GM19238 (cell line): ENCODE measurements around the gene LPIN2.
"Not testable (repeated sequence)": the region's sequence is repeated elsewhere in the genome, so short reads cannot be mapped to it uniquely, and the experiment has no call there.

ENCODE experiments used
- DNase-seq: peaks from one replicate; pipeline ENCODE4 v3.0.0; 2011; ENCODE audit warnings: low spot score; ENCODE audit not compliant: insufficient read length

The LPIN2 gene

DNA sequence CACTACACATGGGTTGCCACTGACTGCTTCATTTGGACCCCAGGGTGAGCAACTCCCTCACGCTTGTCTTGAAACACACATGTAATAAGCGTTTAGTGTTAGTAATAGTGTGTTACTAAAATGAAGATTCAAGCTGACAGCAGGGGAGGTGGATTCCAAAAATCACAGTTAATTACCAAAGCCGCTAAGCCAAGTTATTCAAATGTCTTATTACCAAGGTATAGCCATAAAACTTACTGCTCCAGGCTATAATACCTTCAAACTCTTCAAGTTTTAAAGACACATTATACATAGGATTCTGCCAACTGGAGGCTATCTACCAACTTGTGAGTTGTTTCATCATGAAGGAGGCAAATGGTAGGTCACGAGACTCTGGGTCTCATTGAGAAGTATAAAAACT is 2.9 kb downstream of the LPIN2 start:
- DNase-seq = no peak

DNA sequence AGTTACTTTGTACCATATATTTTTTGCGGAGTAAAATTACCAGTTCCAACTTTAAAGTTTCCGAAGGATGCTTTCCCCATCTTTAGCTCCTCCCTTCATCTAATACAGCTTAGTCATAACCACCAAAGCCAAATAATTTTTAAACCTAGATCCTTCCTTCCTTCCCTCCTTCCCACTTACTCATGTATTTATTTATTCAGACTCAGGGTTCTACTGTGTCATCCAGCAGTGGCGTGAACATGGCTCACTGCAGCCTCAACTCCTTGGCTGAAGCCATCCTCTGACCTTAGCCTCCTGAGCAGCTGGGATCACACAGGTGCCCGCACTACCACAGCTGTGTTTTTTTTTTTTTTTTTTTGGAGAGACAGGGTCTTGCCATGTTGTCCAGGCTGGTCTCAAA is 4.4 kb downstream of the LPIN2 start:
- no peak for DNase-seq

DNA sequence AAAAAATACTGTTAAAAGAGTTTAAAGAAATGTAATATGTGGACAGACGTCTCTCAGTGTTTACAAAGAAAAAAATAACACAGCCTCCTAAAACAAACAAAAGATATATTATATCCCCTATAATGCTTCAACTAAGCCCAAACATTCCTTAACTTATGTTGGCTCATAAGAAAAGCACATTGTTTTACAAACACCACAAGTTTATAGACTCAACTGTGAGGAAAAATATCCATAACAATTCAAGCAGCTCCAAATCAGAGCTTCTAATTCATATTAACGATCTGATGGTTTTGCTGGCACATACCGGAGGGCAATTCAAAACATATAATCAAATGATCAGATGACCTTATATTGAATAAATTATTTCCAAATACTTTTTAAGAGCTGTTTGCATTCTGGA is 5.5 kb downstream of the LPIN2 start:
- no peak for DNase-seq

DNA sequence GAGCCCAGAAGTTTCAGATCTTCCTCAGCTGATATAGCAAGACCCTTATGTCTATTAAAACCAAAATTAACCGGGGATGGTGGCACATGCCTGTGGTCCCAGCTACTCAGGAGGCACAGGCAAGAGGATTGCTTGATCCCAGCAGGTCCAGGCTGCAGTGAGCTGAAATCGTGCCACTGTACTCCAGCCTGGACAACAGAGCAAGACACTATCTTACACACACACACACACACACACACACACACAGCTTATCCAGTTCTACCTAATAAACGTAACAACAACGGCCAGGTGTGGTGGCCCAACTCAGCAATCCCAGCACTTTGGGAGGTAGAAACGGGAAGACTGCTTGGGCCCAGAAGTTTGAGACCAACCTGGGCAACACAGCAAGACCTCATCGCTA is 7.5 kb downstream of the LPIN2 start:
- no peak for DNase-seq

DNA sequence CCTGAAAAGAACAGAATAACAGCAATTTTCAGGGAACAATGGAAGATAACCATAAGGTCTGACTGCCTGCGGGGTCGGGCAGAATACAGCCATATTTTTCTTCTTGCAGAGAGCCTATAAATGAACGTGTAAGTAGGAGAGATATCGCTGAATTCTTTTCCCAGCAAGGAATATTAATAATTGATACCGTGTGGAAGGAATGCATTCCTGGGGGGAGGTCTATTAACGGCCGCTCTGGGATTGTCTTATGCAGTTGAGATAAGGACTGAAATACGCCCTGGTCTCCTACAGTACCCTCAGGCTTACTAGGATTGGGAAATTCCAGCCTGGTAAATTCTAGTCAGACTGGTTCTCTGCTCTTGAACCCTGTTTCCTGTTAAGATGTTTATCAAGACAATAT is 9.2 kb downstream of the LPIN2 start:
- DNase-seq = not testable (repeated sequence)

DNA sequence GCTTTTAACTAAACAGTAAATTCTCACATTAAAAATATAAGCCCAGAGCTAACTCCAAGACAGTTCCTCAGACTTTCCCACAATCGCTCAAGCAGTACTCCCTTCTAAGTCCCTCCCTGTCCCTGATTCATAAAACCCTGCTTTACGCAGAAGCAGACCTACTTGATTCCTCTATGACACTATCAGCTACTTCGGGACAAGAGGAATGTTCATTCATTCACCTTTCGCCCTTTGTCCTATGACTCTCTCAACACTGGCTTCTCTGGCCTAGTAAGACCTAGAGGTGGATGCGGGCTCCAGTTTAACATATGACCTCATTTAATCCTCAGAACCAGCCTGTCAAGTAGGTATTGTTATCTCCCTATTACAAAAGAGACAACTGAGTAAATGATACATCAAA is 10.2 kb downstream of the LPIN2 start:
- DNase-seq = no peak

DNA sequence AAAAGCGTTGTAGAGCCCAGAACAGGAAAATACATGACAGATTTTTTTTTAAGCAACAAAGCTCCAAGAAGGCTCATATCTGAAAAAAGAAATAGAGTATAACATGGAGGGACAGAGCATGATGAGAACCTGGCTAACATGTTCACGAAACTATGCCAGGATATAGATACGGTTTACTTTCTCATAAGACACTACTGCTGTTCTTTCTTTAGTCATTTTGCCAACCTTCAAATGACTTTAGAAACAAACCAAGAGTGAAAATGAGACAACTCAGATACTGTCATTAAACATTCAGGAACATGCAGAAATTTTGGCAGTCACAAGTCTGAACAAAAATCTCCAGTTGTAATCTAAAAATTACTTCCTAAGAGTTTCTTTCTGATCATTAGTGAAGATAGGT is 14.3 kb downstream of the LPIN2 start:
- no peak for DNase-seq

DNA sequence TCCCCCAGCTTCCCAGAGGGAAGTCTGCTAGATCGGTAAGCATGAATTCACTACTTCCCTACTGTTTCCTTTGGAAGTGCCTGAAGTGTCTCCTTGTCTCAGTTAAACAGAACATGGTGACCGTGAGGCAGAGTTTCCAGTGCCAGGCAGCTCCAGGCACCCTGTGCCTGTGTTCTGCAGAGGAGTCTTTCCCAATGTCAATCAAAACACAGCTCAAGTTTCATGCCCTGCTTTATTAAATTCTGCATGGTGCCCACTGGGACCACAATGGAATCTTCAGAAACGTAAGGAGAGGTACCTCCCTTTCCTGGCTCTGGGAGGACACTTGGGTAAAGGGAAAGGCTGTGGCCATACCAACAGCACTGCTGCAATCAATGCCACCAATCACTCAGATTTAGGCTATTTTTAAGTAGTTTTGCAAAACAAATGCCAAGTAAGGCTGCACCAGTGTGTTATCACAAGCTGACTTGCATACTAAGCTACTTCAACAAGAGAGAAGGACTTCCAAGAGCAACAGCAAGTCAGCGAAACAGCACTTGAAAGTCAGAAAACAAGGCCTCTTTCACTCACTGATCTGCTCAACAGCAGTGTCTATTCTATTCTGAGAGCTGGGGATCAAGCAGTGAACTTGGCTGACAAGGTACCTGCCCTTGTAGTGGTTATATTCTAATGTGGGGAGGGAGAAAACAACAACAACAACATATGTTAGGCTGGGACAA is 14.9 kb downstream of the LPIN2 start:
- no peak for DNase-seq

DNA sequence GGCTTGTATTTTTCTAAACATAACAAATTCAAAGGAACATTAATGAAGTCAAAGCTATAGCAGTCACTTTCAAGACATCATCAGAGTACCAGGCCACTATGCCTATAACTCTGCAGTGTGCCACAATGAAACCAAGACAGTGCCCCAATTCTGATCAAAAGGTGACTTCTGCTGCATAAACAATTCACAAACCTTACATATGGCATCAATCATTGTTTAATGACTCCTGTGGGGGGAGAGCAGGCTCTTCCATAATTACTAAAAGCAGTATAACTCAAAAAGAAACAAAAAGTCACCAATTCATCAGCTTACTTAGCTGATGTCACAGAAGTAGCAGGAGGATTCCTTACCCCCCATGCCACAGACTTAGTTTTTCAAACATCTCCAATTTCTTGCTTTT is 15.5 kb downstream of the LPIN2 start:
- DNase-seq = no peak

DNA sequence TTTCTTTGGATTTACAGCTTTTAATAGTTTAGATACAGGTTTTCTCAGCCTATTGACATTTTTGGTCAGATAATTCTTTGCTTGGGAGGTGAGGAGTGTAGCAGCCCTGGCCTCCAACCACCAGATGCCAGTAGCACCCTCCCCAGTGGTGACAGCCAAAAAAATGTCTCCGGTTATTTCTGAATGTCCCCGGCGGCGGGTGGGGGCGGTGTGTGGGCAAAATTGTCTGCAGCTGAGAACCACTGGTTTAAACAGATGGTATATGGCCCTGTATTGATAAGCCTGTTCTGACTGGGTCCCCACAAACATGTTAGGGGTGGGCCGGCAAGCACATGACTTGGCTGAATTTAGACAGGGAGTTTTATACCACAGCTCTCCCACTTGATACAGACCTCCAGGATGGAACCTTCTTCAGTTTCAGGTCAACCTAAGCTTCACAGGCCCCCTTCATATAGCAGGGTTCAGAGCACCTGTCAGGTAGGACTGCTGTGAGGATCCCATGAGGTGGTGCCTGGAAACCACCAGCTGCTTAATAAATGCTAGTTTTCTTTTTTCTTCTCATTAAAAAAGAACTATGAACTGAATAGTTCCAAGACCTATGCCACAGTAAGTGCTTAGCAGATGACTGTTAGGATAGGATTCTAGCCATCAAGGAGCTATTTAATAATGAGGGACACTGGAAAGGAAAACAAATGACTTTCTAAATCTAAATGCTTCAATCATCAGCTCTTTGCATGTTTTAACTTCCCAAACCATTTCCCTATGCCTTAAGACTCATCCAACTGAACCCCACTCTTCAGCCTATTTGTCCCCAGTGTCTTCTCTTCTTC is 18.1 kb downstream of the LPIN2 start:
- DNase-seq = peak; percentile 42

DNA sequence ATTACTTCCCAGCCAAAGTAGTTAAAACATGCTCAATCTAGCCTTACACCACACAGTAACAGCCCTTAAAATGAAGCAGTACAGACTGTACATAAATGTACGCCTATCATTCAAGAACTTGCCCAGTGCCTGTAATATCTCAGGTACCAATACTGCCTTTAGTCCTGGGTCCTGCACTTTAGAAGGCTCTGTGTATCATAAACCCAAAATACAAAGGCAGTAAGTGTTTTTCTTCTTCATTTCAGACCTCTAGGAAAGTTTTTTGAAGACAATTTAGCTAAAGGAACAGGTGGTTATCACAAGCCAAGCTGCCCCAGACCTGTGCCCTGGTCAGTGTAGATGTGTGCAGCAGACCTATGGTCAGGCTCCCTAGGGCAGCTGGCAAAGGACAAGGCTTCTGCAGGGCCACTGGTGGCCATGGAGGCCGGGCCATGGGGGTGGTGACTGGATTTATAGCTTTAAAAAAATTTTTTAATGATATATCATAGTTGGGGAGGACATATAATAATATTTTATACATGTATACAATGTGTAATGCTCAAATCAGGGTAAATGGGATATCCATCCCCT is 18.8 kb downstream of the LPIN2 start:
- DNase-seq = no peak

DNA sequence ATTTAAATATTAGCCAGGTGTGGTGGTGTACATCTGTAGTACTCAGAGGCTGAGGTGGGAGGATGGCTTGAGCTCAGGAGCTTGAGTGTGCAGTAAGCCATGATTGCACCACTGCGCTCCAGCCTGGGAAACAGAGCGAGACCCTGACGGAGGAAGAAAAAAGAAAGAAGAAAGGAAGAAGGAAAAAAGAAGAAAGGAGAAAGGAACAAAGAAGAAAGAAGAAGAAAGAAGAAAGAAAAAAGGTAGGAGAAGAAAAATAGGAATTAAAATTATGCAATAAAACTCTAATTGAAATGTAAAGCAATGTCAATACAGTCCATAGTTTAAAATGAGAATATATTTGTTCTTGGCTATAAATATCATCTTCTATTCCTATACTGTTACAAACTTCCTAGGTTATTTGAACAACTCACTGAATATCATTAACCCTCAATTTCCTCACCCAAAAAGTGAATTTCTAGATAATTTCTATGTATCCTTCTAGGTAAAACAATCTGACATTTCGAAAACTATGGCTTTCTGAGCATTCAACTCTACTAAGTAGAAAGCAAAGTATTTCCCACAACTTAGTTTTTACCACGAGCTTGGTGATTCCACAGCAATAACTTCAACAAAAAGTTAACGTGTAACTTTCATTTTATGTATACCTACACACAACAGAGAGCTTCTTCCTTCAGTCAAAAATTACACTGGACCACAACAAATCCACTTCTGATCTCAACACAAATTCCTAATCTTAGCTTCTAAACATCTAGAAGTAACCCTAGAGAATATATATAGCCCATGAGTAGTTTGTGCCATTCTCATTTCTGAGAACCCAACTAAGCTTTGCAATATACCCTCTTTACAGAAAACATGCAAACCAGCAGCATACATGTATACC is 19.7 kb downstream of the LPIN2 start:
- no peak for DNase-seq

DNA sequence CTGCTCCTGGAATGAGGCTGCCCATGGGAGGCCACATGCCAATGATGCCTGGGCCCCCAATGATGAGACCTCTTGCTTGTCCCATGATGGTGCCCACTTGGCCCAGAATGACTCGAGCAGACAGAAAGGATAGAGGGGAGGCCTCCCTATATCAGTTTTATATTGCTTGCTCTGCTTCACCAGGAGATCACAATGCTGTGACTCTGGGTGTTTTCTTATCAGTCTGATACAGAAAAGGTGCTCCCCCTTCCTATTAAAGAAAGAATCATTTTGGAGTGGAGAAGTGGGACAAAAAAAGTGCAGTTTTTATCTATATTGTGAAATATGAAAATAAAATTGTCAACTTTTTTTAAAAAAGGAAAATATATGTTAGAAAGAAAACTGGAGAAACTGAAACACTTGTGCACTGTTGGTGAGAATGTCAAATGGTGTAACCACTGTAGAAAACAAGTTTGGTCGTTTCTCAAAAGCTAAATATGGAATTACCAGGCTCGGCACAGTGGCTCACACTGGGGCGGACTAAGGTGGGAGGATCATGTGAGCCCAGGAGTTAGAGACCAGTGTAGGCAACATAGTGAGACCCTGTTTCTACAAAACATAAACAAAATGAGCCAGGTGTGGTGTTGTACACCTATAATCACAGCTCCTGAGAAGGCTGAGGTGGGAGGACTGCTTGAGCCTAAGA is 21.8 kb downstream of the LPIN2 start:
- no peak for DNase-seq

DNA sequence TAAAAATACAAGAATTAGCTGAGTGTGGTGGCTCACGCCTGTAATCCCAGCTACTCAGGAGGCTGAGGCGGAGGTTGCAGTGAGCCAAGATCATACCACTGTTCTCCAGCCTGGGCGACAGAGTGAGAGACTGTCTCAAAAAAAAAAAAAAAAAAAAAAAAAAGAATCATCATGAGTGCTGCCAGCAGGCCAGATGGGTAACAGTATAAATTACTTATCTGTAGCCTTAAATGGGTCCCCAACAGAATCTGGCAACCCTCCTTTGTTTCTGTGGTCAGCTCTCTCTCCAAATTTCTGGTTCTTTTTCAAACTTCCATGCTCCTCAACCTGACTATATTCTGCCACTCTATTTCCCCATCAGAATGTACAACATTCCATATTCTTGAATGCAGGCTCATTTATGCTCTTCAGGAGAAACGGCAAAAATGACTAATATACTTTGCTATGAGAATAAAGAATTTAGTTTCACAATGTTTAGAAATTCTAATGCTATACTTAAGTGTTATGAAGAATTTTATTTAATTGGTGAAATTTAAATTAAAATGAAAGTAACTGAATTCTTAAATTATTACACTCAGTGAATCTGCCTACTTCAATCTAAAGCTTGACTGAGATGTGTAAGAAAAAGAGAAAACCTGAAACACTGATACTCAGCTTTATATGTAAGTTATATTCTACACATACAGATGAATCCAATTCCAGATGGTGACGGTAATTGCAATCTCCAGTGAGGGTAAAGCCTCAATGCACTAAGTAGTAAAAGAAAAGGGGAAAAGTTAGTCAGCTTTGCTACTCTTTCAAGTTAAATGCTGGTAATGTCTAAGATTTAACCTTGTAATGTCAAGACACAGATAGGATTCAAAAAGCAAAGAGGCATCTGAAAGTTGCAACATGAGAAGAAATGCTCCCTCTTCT is 24.8 kb downstream of the LPIN2 start:
- DNase-seq = no peak

DNA sequence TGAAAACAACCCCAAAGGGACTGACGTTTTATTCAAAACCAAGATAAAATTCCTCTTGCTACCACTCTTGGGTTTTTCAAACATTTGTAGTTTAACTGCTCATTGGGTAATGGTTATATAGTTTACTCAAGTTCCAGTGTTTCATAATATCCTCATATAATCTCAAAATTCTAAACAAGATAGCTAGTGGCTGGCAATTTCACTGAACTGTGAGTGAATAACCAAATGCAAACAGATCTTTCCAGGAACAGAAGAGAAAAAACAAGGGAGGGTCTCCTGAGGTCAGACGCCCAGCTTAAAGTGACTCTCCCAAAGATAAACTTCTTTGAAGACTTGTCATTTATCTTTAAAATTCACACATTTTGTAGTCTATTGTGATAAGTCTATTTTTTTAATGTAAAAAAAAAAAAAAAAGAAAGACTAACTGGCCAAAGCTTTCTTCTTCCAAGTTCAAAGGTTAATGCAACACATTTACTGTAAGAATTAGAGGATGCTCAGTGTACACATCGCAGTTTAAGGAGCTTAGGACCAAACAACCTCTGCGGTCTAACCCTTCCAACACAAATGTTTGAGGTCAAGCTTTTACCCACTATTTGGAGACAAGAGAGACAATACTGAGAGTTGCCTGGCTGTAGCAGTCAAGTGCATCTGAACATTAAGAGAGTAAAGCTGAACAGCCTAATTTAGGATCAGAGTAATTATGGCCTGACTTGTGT is 26.6 kb downstream of the LPIN2 start:
- no peak for DNase-seq

DNA sequence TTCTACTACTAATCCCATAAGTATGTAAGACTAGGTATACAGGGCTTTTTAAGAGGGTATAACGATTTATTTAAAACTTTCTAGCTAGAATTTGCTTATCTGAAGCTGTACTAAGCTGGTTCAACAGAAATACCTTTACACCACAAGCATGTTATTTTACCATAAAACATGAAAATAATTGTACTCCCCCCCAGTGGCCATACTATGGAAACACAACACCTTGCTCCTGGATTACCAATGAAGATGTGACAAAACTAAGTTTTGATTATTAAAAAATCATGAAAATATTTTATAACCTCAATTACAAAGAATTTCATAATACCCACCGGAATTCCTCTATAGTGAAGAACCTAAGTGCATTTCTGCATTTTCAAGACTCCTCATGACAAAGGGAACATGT is 27.3 kb downstream of the LPIN2 start:
- DNase-seq = no peak

DNA sequence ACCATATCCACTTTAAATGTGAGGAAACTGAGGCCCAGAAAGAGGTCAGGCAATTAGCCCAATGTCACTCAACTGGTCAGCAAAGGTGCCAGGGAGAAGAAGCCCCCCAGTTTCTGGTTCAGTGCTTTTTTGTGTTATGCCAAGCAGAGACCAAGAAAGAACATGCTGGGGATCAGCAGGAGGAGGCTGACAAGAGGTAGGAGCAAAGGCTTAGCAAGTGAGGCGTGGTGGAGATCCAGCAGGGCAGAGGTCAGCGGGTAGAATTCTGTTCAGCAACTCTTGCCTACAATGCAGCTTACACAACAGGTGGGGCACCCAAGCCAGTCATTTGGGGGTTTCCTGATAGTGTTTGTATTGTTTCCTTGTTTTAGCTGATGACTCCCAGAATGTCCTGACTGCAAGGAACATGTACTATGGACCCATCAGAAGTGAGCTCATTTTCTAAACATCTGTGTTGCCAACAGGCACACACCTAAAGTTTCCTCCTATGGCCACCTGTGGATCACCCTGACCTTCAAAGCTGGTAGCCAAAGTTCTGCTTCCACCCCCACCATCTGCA is 28.2 kb downstream of the LPIN2 start:
- DNase-seq = no peak

DNA sequence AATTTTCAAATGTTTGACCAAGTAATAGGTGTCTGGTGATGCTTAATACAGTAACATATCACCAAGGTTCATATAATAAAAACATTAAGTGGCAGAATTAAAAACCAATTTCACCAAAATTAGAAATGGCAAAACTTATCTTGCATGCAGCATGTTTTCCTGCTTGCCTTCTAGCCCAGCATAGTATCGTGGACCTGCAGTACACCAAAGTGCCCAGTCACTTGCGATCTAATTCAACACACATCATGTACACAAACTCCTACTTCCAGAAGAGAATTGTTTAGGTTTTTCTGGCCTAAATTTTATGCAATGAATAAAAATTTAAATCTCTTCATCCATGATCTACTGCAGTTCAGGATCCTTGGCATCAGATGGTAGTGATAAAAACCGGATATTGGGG is 28.9 kb downstream of the LPIN2 start:
- DNase-seq = no peak

DNA sequence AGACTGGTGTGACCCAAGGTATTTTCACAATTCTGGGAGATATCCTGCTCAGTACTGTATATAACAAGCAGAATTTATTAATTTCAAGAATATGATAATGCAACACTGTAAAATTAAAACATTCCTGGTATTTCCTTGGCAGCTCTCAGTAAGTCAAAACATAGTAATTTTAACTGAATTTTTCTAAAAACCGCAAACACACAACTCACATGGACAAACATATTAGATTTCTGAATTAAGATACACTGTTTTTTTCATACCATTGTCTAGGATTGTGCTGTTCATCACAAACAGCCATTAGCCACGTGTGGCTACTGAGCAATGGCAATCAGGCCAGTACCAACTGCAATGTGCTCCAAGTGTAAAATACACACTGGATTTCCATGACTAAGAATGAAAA is 29.6 kb downstream of the LPIN2 start:
- DNase-seq = no peak
